ENCODE data around the gene ZFYVE16. TPM values are rescaled to one million over a fixed set of nuclear protein-coding genes. Genes with fewer than 3 reads are reported as not detected.
A peak's percentile ranks its signal among the peaks of the same experiment; 100 is the strongest.

Gene ZFYVE16
- total and polyA plus RNA-seq, 2 of the 4 experiments (the other 2 are of a cell fraction) = 5.3 to 11.1 TPM

- POLR2A ChIA-PET (ENCODE audit: unreplicated experiment) = no interaction called here
Observed at GRCh38 chr5:80414113-80414512, 6.2 kb downstream of the ZFYVE16 start.

More at GRCh38 chr5:80414113-80414512, 6.2 kb downstream of the ZFYVE16 start:
- Histone ChIP-seq H3K18ac (ENCODE audit: low read depth, low read length) (no peak overlapping the region), H2BK20ac (ENCODE audit: low read depth, low read length) (no peak overlapping the region), H2AK9ac (replicated peaks; ENCODE audit: low read depth, low read length, poor library complexity) (no peak overlapping the region), H3K79me1 (ENCODE audit: low read depth in 1 of 2, low read length in 2 of 2) (peaks cover 9 to 31% of the 10 kb centered on the region in 2 experiments), H3K4ac (ENCODE audit: low read depth, low read length) (no peak overlapping the region), H3K4me1 (ENCODE audit: control insufficient read depth, insufficient read depth, low read length) (no peaks in the 10 kb centered on the region), H3K23ac (ENCODE audit: low read depth, low read length) (no peak overlapping the region), H4K5ac (ENCODE audit: low read depth, low read length) (no peak overlapping the region), H3K9ac (ENCODE audit: low read depth, low read length) (no peak overlapping the region), H3K27ac (ENCODE audit: insufficient read depth, low read length) (no peak overlapping the region), H3K27me3 (ENCODE audit: control insufficient read depth, insufficient read depth, low read length) (no peaks in the 10 kb centered on the region), H4K20me1 (ENCODE audit: insufficient read depth, low read length) (peaks cover 4% of the 10 kb centered on the region; the same call in 1 of the 2 replicates), H4K91ac (ENCODE audit: insufficient read depth, low read depth, low read length) (no peak overlapping the region), H3K14ac (replicated peaks; ENCODE audit: low read depth, low read length) (no peak overlapping the region), H3K4me3 (ENCODE audit: insufficient read depth, low read depth, low read length) (no peak overlapping the region), H2BK5ac (ENCODE audit: low read depth, low read length, poor library complexity, severe bottlenecking) (no peak overlapping the region), H3K56ac (ENCODE audit: extremely low read depth, insufficient read depth, low read length) (no peak overlapping the region), H2AFZ (replicated peaks; ENCODE audit: low read length, poor library complexity) (no peak overlapping the region), H4K8ac (ENCODE audit: low read depth in 2 of 2, low read length in 2 of 2) (no peak overlapping the region), H2BK120ac (ENCODE audit: low read depth, low read length) (no peak overlapping the region), H3K4me2 (ENCODE audit: low read depth, low read length) (no peak overlapping the region), H2BK15ac (ENCODE audit: low read depth, low read length) (no peak overlapping the region), H3K9me1 (ENCODE audit: insufficient read depth, low read length) (0 out of 2 replicates have a peak, but pooled peaks cover 4% of the 10 kb centered on the region), H3K36me3 (ENCODE audit: control insufficient read depth, insufficient read depth, low read length) (peaks cover 5% of the 10 kb centered on the region; the same call in 1 of the 2 replicates), H3K9me3 (ENCODE audit: control insufficient read depth, insufficient read depth, low read length) (no peaks in the 10 kb centered on the region), H2AK5ac (ENCODE audit: low read depth, low read length) (no peak overlapping the region)
- no peak for ATAC-seq (ENCODE audit: low read depth)
- no TSS peak for BruUV-seq (replicated peaks)
- dilution Hi-C loops (cut with HindIII; ENCODE audit: low sequenced_read_pairs, unreplicated experiment) = no loop called here
- no CpG with 5 or more reads among the region's 1 CpG for WGBS, 2 experiments (ENCODE audit: extremely low coverage in 2 of 2, insufficient read length in 1 of 2)
- DNase-seq = peak; percentile 22
- in situ Hi-C loops (cut with MboI; ENCODE audit: low sequenced_read_pairs) = no loop called here
- CTCF ChIA-PET = no interaction called here
- TF ChIP-seq CEBPB (IDR thresholded peaks at IDR 0.05; ENCODE audit: low read depth, low read length) = peak; percentile 86
- no peak for TF ChIP-seq RCOR1 (IDR thresholded peaks at IDR 0.05; ENCODE audit: insufficient replicate concordance, low read length)
- intact Hi-C loops (cut with micrococcal nuclease) = no loop called here
